MV-4-11 (cell line): Measurements from ENCODE around the gene P4HA1.

Source experiments
- DNase-seq: peaks from one replicate; lab custom pipeline; 2025; lab: John Stamatoyannopoulos, UW

P4HA1 gene

GRCh38 chr10:72979709-72980108, 117.0 kb downstream of the P4HA1 start:
- DNase-seq: no peak

- DNase-seq: no peak
Measured at GRCh38 chr10:72976886-72977285, 119.8 kb downstream of the P4HA1 start.
